GF-D8 (cell line): ENCODE results near the gene EFEMP1.

Source experiments
- DNase-seq: peaks from one replicate; lab custom pipeline; 2025; lab: John Stamatoyannopoulos, UW

The EFEMP1 gene

DNA sequence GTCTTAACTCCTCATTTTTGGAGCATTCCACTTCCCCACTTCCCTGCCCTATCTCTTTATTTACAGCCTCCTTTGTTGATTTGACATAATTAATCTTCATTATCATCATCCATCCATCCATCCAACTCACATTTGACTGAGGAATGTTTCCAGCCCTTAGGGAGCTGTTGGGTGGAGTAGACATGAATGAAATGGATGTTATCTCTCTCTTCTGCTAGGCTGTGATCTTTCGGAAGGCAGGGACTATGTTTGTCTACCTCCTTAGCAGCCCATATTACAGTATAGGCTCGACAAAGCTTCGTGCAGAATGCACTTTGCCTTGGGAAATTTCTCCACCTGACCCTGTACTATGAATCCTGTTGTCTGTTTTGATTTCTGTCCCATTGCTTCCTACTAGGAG is 7.7 kb upstream of the EFEMP1 start:
- DNase-seq: no peak

- DNase-seq: no peak
Observed at GRCh38 chr2:55929476-55929875, 5.9 kb upstream of the EFEMP1 start.

DNA sequence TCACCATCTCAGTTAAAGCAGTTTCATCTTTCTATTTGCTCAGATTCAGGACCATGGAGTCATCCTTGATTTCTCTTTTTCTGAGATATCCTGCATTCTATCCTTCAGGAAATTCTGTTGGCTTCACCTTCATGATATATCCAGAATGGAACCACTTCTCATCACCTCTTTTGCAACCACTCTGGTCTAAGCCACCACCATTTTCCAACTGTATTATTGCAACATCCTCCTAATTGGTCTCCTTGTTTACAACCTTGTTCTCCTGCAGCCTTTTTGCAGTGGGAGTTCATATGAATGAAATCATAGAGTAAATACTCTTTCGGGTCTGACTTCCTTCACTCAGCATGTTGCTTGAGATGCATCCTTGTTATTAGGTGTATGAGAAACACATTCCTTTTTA is 3.4 kb upstream of the EFEMP1 start:
- no peak for DNase-seq

- DNase-seq: no peak
Observed at GRCh38 chr2:55926246-55926645, 2.7 kb upstream of the EFEMP1 start.

- no peak for DNase-seq
Observed at GRCh38 chr2:55923982-55924321, 370 bp upstream of the EFEMP1 start.

- no peak for DNase-seq
Observed at GRCh38 chr2:55922291-55922907, 1.2 kb downstream of the EFEMP1 start.

DNA sequence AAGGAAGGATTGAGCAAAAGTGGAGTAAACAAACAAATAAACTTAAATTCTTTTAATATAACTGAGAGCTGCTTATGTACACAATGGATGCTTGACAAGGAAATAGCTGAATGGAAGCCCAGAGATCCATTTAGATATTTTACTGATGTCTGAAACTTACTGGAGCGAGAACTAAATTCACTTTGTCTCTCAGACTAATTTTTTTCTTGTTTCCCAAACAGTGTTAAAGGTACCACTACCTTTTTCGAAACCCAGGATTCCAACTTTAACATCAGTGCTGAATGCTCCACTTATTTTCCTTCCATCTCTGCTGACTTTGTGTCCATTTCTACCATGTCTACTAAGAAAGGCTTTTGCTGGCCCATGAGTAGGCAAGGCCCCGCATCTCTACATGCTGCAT is 4.0 kb downstream of the EFEMP1 start:
- DNase-seq: no peak

DNA sequence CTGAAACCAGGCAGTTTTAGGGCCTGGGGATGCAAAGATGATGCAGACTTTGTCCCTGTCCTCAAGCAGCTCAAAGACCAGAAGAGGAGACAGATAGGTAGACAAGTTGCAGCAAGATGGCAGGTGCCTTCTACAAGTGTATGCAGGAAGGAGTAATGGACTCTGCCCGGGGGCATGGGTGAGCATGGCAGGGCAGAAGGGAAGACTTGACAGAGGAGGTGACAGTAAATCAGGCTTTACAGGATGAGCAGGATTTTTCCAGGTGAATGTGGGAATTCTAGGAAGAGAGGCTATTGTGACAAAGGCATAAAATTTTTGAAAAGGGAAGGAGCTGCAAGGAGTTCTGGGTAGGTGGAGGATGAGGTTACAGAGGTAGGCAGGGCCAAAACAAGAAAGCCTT is 4.7 kb downstream of the EFEMP1 start:
- no peak for DNase-seq

- no peak for DNase-seq
Observed at GRCh38 chr2:55917713-55918390, 5.7 kb downstream of the EFEMP1 start.

GRCh38 chr2:55917117-55917516 is 6.5 kb downstream of the EFEMP1 start:
- no peak for DNase-seq

DNA sequence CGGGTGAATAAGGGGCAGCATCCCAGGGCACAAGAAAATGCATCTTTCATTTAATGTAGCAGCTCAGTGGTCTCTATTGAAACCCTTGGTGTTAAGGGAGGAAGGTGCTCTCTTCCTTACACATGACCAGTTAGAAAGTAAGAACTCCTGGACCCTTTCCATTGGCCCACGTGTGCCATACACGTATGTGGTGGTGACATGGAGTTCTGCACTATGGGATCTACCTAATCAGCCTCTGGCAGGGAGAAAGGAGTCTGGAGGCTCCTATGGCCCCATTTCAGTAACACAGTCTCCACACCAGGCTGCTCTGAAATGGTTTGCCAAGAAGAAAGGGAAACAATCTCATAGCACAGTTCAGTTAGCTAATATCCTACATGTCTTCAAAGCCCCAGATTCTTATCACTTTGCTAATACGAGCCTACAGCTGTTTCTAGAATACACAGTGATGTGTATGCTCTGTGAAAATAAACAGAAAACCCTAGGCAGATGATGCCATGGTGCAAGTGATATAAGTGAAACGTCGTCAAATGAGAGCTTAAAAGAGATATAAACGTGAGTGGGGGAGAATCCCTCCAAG is 7.0 kb downstream of the EFEMP1 start:
- DNase-seq: no peak

DNA sequence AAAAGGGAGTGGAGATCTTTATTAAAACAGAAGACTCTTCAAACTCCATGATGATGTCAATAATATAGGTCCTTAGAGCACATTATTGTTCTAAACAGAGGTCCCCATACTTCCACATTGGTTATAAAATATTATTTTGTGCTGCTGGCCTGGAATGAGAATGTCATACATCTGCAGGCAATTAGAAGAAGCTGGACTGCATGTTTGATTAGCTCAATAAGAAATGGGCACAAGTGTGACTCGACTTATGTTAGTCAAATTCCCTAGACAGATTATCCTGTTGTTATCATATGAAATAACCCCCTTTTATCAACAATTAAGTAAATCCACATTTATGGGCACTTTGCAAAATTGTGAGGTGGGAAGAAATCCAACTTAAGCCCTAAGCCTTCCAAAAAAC is 8.8 kb downstream of the EFEMP1 start:
- no peak for DNase-seq

- no peak for DNase-seq
Observed at GRCh38 chr2:55912926-55913325, 10.7 kb downstream of the EFEMP1 start.

DNA sequence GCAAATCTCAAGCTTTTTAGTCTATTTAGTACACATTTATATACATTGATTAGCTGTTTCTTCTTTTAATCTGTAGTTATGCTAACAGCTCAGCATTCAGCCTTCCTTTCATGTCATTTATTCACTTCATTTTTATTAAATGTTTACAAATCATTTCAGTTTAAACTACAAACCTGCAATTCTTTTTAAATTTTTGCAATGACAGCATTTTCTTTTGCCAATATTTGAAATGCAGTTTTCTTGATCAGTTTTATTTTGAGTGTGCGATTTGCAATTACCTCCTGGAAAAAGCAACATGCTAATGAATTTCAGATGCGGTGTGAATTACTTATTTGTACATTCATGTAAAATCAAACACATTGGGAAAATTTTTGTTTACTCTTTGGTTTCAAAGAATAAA is 13.5 kb downstream of the EFEMP1 start:
- no peak for DNase-seq

GRCh38 chr2:55907686-55908085 is 15.9 kb downstream of the EFEMP1 start:
- no peak for DNase-seq

DNA sequence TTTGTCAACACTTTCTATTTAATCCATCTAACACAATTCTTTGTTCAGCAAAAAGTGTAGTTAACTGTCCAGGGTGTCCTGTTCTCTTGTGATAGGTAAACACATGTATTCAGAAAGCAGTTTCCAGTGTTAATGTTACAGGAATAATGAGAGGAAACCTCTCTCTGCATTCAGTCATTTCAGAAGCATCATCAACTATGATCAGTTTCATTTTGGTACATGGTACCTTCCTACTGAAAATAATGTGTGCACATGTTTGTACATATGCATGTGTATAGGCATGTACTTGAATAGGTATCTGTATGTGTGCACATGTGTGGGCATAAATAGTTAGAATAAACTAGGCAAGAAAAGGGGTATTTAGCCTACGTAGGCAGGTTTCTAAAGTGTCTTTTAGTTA is 16.6 kb downstream of the EFEMP1 start:
- DNase-seq: no peak

GRCh38 chr2:55903727-55904126 is 19.9 kb downstream of the EFEMP1 start:
- no peak for DNase-seq

DNA sequence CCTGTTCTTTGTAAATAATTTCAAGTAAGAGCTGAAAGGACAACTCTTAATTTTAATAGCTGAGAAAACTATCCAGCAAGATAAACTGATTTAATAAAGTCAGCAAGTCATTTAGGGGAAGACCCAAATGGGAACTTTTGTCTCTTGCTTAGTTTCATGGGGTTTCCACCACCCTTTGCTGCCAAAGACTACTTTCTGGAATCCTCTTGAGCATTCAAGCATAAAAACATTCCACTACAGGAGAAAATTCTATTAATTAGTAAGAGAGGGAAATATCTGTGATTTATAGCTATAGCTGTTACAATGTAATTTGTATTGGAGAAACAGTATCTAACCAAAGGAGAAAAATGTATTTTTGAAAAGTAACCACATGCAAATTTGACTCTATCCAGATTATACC is 20.6 kb downstream of the EFEMP1 start:
- DNase-seq: no peak

GRCh38 chr2:55902429-55902828 is 21.2 kb downstream of the EFEMP1 start:
- DNase-seq: no peak

DNA sequence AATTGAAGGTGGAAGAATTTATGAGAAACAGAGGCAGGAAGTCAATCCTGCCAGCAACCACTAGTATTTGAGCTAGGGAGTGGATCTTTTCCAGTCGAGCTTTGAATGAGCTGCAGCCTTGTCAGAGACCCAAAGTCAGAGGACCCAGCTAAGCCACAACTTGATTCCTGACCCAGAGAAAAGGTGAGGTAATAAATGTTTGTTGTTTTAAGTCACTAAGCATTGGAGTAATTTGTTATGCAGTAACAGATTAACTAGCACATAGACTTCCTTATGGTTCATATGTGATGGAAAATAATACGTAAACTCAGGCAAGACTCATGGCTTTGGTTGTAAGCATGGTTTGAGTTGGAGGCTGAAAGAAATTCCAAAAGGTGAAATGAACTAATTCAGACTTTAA is 21.6 kb downstream of the EFEMP1 start:
- no peak for DNase-seq

DNA sequence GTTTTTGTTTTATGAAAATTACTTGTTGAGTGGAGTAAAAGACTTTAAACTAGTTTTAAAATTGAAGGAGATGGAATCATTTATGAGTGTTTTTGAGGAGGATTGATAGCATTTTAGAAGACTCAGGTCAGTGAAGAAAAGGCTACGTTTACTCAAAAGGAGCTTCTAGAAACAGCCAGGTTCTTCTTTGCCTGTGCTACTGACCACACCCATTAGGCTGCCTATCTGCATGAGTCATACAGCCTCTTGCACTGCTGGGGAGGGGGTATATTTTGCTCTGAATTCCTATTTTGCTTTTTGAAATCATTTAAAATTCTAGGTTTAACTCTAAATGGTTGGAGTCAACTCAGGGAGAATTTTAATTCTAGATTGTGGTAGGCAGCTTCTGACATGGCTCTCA is 22.3 kb downstream of the EFEMP1 start:
- DNase-seq: no peak

GRCh38 chr2:55899881-55900280 is 23.7 kb downstream of the EFEMP1 start:
- no peak for DNase-seq

GRCh38 chr2:55898386-55899040 is 25.1 kb downstream of the EFEMP1 start:
- no peak for DNase-seq
